ENCODE data around the gene ETV4. TPM values are rescaled to one million over a fixed set of nuclear protein-coding genes. Genes with fewer than 3 reads are reported as not detected.
"Not testable (repeated sequence)": the region's sequence is repeated elsewhere in the genome, so short reads cannot be mapped to it uniquely, and the experiment has no call there.

The ETV4 gene
- total RNA-seq, 1 donor from 2014 or later, result 7.2 TPM

- peak; percentile 41 to 83 for DNase-seq (ENCODE audit: low read depth in 2 of 2)
Observed at GRCh38 chr17:43517615-43518386, 28.3 kb downstream of the ETV4 start.

GRCh38 chr17:43517161-43517560 lies 29.0 kb downstream of the ETV4 start:
- DNase-seq (ENCODE audit: low read depth in 2 of 2), result peak in 1 of 2 donors; percentile 38

GRCh38 chr17:43515656-43516055 lies 30.5 kb downstream of the ETV4 start:
- DNase-seq (ENCODE audit: low read depth in 2 of 2), result no peak

- not testable (repeated sequence) for DNase-seq (ENCODE audit: low read depth in 2 of 2)
Observed at GRCh38 chr17:43511199-43511598, 34.9 kb downstream of the ETV4 start.

- not testable (repeated sequence) for DNase-seq (ENCODE audit: low read depth in 2 of 2)
Observed at GRCh38 chr17:43509440-43509839, 36.7 kb downstream of the ETV4 start.

GRCh38 chr17:43490621-43491020 lies 55.5 kb downstream of the ETV4 start:
- DNase-seq (ENCODE audit: low read depth in 2 of 2), result no peak

GRCh38 chr17:43483674-43484551 lies 62.2 kb downstream of the ETV4 start, which contains the start of gene DHX8:
Gene DHX8, plus strand, starts transcription at chr17:43483975. Its CDS starts 63 bp downstream, at chr17:43484038.
- peak; percentile 98 to 99 for DNase-seq (ENCODE audit: low read depth in 2 of 2)

GRCh38 chr17:43482103-43483012 lies 63.8 kb downstream of the ETV4 start:
- DNase-seq (ENCODE audit: low read depth in 2 of 2), result no peak

- no peak for DNase-seq (ENCODE audit: low read depth in 2 of 2)
Observed at GRCh38 chr17:43479948-43480347, 66.2 kb downstream of the ETV4 start.

Other genes with a start within 250 kb of the ETV4 start
- gene ARL4D, start 147.3 kb downstream of the ETV4 start, total RNA-seq, result 0.77 and 1.5 TPM in 2 replicates
- gene DHX8, start 62.4 kb downstream of the ETV4 start, total RNA-seq, result 38.9 and 47.3 TPM in 2 replicates
- 0.51 and 1.0 TPM in 2 replicates for gene MEOX1, start 115.6 kb upstream of the ETV4 start, total RNA-seq
- not detected in 2 replicates for gene SOST, start 212.5 kb upstream of the ETV4 start, total RNA-seq
- gene DUSP3, start 232.6 kb upstream of the ETV4 start, total RNA-seq, result 48.5 and 90.3 TPM in 2 replicates
- gene CFAP97D1, start 234.1 kb upstream of the ETV4 start, total RNA-seq, result under 0.01 TPM in 1 of 2 replicates, not detected in the other